A172 (cell line): Measurements from ENCODE around the gene CAMKK1. TPM values are rescaled to one million over a fixed set of nuclear protein-coding genes. Genes with fewer than 3 reads are reported as not detected.
"Not testable (repeated sequence)": the region's sequence is repeated elsewhere in the genome, so short reads cannot be mapped to it uniquely, and the experiment has no call there.

Source experiments
- DNase-seq: peaks from one replicate; pipeline ENCODE4 v3.0.0-alpha.2; 2015; ENCODE audit warnings: low spot score
- total RNA-seq: library from RNA; depleted of rRNA; stranded (reverse); fragments of >200 nt; shearing (Covaris generic); gene quantifications from 2 replicates; pipeline ENCODE4 v1.2.3, GENCODE V29; 2014

CAMKK1 gene
- total RNA-seq, 1 experiment from 2014 or later = 12.9 TPM

GRCh38 chr17:3879591-3880417, 13.0 kb downstream of the CAMKK1 start:
- DNase-seq = no peak

GRCh38 chr17:3879186-3879585, 13.7 kb downstream of the CAMKK1 start:
- peak; percentile 70 for DNase-seq

GRCh38 chr17:3877220-3877619, 15.6 kb downstream of the CAMKK1 start:
- DNase-seq = no peak

- DNase-seq = no peak
Measured at GRCh38 chr17:3875317-3875716, 17.5 kb downstream of the CAMKK1 start.

- DNase-seq = no peak
Measured at GRCh38 chr17:3873862-3874261, 19.0 kb downstream of the CAMKK1 start.

- peak; percentile 90 for DNase-seq
Measured at GRCh38 chr17:3870871-3871306, 22.0 kb downstream of the CAMKK1 start.

GRCh38 chr17:3867606-3868005, 25.2 kb downstream of the CAMKK1 start:
- DNase-seq = peak; percentile 62

GRCh38 chr17:3867106-3867505, 25.7 kb downstream of the CAMKK1 start:
- no peak for DNase-seq

- DNase-seq = no peak
Measured at GRCh38 chr17:3866276-3866675, 26.6 kb downstream of the CAMKK1 start.

- peak; percentile 79 for DNase-seq
Measured at GRCh38 chr17:3865176-3865575, 27.7 kb downstream of the CAMKK1 start.

GRCh38 chr17:3864534-3864933, 28.3 kb downstream of the CAMKK1 start:
- no peak for DNase-seq

- DNase-seq = no peak
Measured at GRCh38 chr17:3861761-3862681, 30.8 kb downstream of the CAMKK1 start.

GRCh38 chr17:3860939-3861700, 31.7 kb downstream of the CAMKK1 start:
- no peak for DNase-seq

- DNase-seq = no peak
Measured at GRCh38 chr17:3859940-3860339, 32.9 kb downstream of the CAMKK1 start.

- no peak for DNase-seq
Measured at GRCh38 chr17:3857261-3858105, 35.4 kb downstream of the CAMKK1 start.

GRCh38 chr17:3854204-3854603, 38.6 kb downstream of the CAMKK1 start:
- DNase-seq = not testable (repeated sequence)

GRCh38 chr17:3852561-3852960, 40.3 kb downstream of the CAMKK1 start:
- DNase-seq = no peak

- no peak for DNase-seq
Measured at GRCh38 chr17:3851461-3852100, 41.3 kb downstream of the CAMKK1 start.

GRCh38 chr17:3848229-3848835, 44.5 kb downstream of the CAMKK1 start:
- peak; percentile 37 for DNase-seq

GRCh38 chr17:3847165-3847670, 45.6 kb downstream of the CAMKK1 start:
- no peak for DNase-seq
